A673 (cell line): ENCODE measurements around the gene IGFBP5.

ENCODE experiments used
- EZH2 ChIP-seq: fragments of 200-600 bp; sonication (generic); IDR thresholded peaks from 2 replicates; pipeline ENCODE4 v1.6.1; 2017; ENCODE audit warnings: borderline replicate concordance, low read depth, mild to moderate bottlenecking, mixed read lengths, antibody characterized with exemption, low read length; ENCODE audit not compliant: poor library complexity, severe bottlenecking
- TF ChIP-seq, protein P1 (sequence below): fragments of 300-800, 200-600 bp; sonication (generic); conservative IDR thresholded peaks from 2 replicates; pipeline ENCODE4 v1.5.1; 2017; ENCODE audit warnings: low read depth, mild to moderate bottlenecking, antibody characterized with exemption, low read length, moderate library complexity, mixed read lengths

DNA sequence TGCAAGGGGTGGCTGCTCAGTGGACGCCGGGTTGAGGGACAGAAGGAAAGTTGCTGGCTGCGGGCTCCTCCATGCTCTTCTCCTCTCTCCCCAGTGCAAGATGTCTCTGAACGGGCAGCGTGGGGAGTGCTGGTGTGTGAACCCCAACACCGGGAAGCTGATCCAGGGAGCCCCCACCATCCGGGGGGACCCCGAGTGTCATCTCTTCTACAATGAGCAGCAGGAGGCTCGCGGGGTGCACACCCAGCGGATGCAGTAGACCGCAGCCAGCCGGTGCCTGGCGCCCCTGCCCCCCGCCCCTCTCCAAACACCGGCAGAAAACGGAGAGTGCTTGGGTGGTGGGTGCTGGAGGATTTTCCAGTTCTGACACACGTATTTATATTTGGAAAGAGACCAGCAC is 31.5 kb downstream of the IGFBP5 start:
- TF ChIP-seq, protein P1, sequence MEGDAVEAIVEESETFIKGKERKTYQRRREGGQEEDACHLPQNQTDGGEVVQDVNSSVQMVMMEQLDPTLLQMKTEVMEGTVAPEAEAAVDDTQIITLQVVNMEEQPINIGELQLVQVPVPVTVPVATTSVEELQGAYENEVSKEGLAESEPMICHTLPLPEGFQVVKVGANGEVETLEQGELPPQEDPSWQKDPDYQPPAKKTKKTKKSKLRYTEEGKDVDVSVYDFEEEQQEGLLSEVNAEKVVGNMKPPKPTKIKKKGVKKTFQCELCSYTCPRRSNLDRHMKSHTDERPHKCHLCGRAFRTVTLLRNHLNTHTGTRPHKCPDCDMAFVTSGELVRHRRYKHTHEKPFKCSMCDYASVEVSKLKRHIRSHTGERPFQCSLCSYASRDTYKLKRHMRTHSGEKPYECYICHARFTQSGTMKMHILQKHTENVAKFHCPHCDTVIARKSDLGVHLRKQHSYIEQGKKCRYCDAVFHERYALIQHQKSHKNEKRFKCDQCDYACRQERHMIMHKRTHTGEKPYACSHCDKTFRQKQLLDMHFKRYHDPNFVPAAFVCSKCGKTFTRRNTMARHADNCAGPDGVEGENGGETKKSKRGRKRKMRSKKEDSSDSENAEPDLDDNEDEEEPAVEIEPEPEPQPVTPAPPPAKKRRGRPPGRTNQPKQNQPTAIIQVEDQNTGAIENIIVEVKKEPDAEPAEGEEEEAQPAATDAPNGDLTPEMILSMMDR: no peak
- no peak for TF ChIP-seq EZH2
